Common myeloid progenitor, CD34-positive (primary cell): ENCODE measurements around the gene STARD13.

Experiments used
- CTCF ChIA-PET: fragments of 350-600 bp; sonication (Branson Sonifier 250); formaldehyde crosslinking; loops from one replicate; lab custom pipeline; 2021; ENCODE audit warnings: antibody characterized with exemption; lab: Charles Lee
- POLR2A ChIA-PET: fragments of 350-600 bp; sonication (Branson Sonifier 250); formaldehyde crosslinking; loops from one replicate; lab custom pipeline; 2021; ENCODE audit warnings: antibody characterized with exemption; lab: Charles Lee
- DNase-seq, 3 donors: peaks; one replicate each; pipeline versions ENCODE4 v3.0.0 to v3.0.0-alpha.2; 2013
- H3K27ac ChIP-seq, 2 experiments: 1 replicate in 1 of 2; 2 replicates in 1 of 2; pipeline ENCODE4 v1.7.0; 2013; ENCODE audit warnings: inconsistent platforms in 2 of 2, low read length in 2 of 2, mild to moderate bottlenecking in 2 of 2, low read depth in 1 of 2, moderate library complexity in 1 of 2; ENCODE audit not compliant: severe bottlenecking in 2 of 2, insufficient read depth in 1 of 2, poor library complexity in 1 of 2
- H3K27me3 ChIP-seq, 5 experiments: replicated peaks in 2 of 5; 1 replicate in 3 of 5; 2 replicates in 2 of 5; pipeline versions ENCODE4 v1.6.1 to v1.7.0; 2013; ENCODE audit warnings: low read length in 4 of 5, mild to moderate bottlenecking in 2 of 5, moderate library complexity in 2 of 5, inconsistent platforms in 1 of 5; ENCODE audit not compliant: insufficient read depth in 5 of 5, control insufficient read depth in 4 of 5
- H3K36me3 ChIP-seq, 4 experiments: 1 replicate in 2 of 4; 2 replicates in 2 of 4; pipeline versions ENCODE4 v1.6.1 to v1.7.0; 2013; ENCODE audit warnings: low read length in 3 of 4, control low read depth in 1 of 4, mild to moderate bottlenecking in 1 of 4; ENCODE audit not compliant: control insufficient read depth in 4 of 4, insufficient read depth in 4 of 4
- H3K4me1 ChIP-seq, 4 experiments: 1 replicate in 3 of 4; 2 replicates in 1 of 4; pipeline versions ENCODE4 v1.6.1 to v1.7.1; 2013; ENCODE audit warnings: low read length in 3 of 4, mild to moderate bottlenecking in 3 of 4, control low read depth in 1 of 4, inconsistent platforms in 1 of 4, moderate library complexity in 1 of 4; ENCODE audit not compliant: control insufficient read depth in 4 of 4, insufficient read depth in 4 of 4; ENCODE audit errors: control extremely low read depth in 1 of 4
- H3K4me3 ChIP-seq, 7 experiments: 1 replicate in 4 of 7; 2 replicates in 3 of 7; pipeline versions ENCODE4 v1.5.1 to v1.7.0; 2013; ENCODE audit warnings: mild to moderate bottlenecking in 7 of 7, low read length in 6 of 7, moderate library complexity in 6 of 7, inconsistent platforms in 2 of 7, low read depth in 2 of 7, control low read depth in 1 of 7; ENCODE audit not compliant: insufficient read depth in 4 of 7, control insufficient read depth in 1 of 7; ENCODE audit errors: extremely low read depth in 1 of 7
- H3K9me3 ChIP-seq, 5 experiments: 1 replicate in 4 of 5; 2 replicates in 1 of 5; pipeline versions ENCODE4 v1.6.1 to v1.7.1; 2013; ENCODE audit warnings: low read length in 4 of 5, mild to moderate bottlenecking in 2 of 5, inconsistent platforms in 1 of 5, low read depth in 1 of 5, moderate library complexity in 1 of 5; ENCODE audit not compliant: control insufficient read depth in 4 of 5, insufficient read depth in 2 of 5; ENCODE audit errors: control extremely low read depth in 1 of 5
- WGBS: methylation state at CpG from one replicate; pipeline ENCODE4 v1.1.5; 2013; ENCODE audit not compliant: insufficient coverage; 5-methylcytosine and 5-hydroxymethylcytosine counted together

The STARD13 gene

GRCh38 chr13:33265607-33266006 lies 19.9 kb downstream of the STARD13 start:
- CTCF ChIA-PET: interaction anchor here (1.5 kb wide), 1 partner anchor 159 kb away, joined by 3 read pairs; no protein-coding TSS in a partner anchor
- H3K27ac ChIP-seq: no peak overlapping the region
- DNase-seq: no peak
- POLR2A ChIA-PET: no interaction called here
- H3K9me3 ChIP-seq: no peaks in the 10 kb centered on the region
- H3K36me3 ChIP-seq: no peaks in the 10 kb centered on the region
- H3K27me3 ChIP-seq: no peaks in the 10 kb centered on the region
- H3K4me1 ChIP-seq: peaks cover 0 to 12% (median 0%) of the 10 kb centered on the region in 4 experiments
- no CpG with 5 or more reads among the region's 2 CpGs for WGBS
- H3K4me3 ChIP-seq: no peak overlapping the region

GRCh38 chr13:33265133-33265532 lies 20.4 kb downstream of the STARD13 start:
- Histone ChIP-seq H3K9me3 (no peaks in the 10 kb centered on the region), H3K27ac (no peak overlapping the region), H3K4me1 (peaks cover 0 to 12% (median 0%) of the 10 kb centered on the region in 4 experiments), H3K27me3 (no peaks in the 10 kb centered on the region), H3K4me3 (no peak overlapping the region), H3K36me3 (no peaks in the 10 kb centered on the region)
- no peak for DNase-seq
- ChIA-PET CTCF (interaction anchor here (1.5 kb wide), 1 partner anchor 160 kb away, joined by 3 read pairs; no protein-coding TSS in a partner anchor), POLR2A (no interaction called here)

- no peak overlapping the region for H3K27ac ChIP-seq
- ChIA-PET POLR2A (no interaction called here), CTCF (no interaction called here)
- no peak for DNase-seq
- H3K36me3 ChIP-seq: no peaks in the 10 kb centered on the region
- no peak overlapping the region for H3K4me3 ChIP-seq
- peaks cover 0 to 12% (median 0%) of the 10 kb centered on the region in 4 experiments for H3K4me1 ChIP-seq
- H3K27me3 ChIP-seq: no peaks in the 10 kb centered on the region
- H3K9me3 ChIP-seq: no peaks in the 10 kb centered on the region
- WGBS: 100% methylated on average over 4 of the region's 4 CpGs
Measured at GRCh38 chr13:33264620-33264978, 21.0 kb downstream of the STARD13 start.

- CTCF ChIA-PET: no interaction called here
- Histone ChIP-seq H3K9me3 (no peaks in the 10 kb centered on the region), H3K4me1 (peaks cover 0 to 12% (median 0%) of the 10 kb centered on the region in 4 experiments), H3K36me3 (no peaks in the 10 kb centered on the region), H3K4me3 (no peak overlapping the region), H3K27ac (no peak overlapping the region), H3K27me3 (no peaks in the 10 kb centered on the region)
- POLR2A ChIA-PET: no interaction called here
- DNase-seq: no peak
- WGBS: 97% methylated on average over 4 of the region's 5 CpGs
Measured at GRCh38 chr13:33263976-33264619, 21.5 kb downstream of the STARD13 start.

- Histone ChIP-seq H3K4me1 (peaks cover 0 to 12% (median 0%) of the 10 kb centered on the region in 4 experiments), H3K27me3 (no peaks in the 10 kb centered on the region), H3K36me3 (no peaks in the 10 kb centered on the region), H3K27ac (no peak overlapping the region), H3K9me3 (no peaks in the 10 kb centered on the region), H3K4me3 (no peak overlapping the region)
- ChIA-PET CTCF (interaction anchor here (1.7 kb wide), 1 partner anchor 461 kb away, joined by 4 read pairs; no protein-coding TSS in a partner anchor), POLR2A (no interaction called here)
- 97% methylated on average over 3 of the region's 5 CpGs for WGBS
- no peak for DNase-seq
Measured at GRCh38 chr13:33263484-33263883, 22.1 kb downstream of the STARD13 start.

GRCh38 chr13:33262997-33263396 lies 22.6 kb downstream of the STARD13 start:
- peak; percentile 32 to 72 (median 69) for DNase-seq
- Histone ChIP-seq H3K9me3 (no peaks in the 10 kb centered on the region), H3K4me1 (peaks cover 0 to 12% (median 0%) of the 10 kb centered on the region in 4 experiments), H3K27ac (no peak overlapping the region), H3K4me3 (no peak overlapping the region), H3K27me3 (no peaks in the 10 kb centered on the region), H3K36me3 (no peaks in the 10 kb centered on the region)
- 67% methylated on average over 1 of the region's 2 CpGs for WGBS
- CTCF ChIA-PET: interaction anchor here (0.9 to 1.7 kb wide), 2 partner anchors 263 to 461 kb away, joined by 4 read pairs; no protein-coding TSS in a partner anchor
- POLR2A ChIA-PET: no interaction called here

- H3K4me1 ChIP-seq: peaks cover 0 to 12% (median 0%) of the 10 kb centered on the region in 4 experiments
- WGBS: 100% methylated on average over 1 of the region's 2 CpGs
- H3K9me3 ChIP-seq: no peaks in the 10 kb centered on the region
- CTCF ChIA-PET: interaction anchor here (0.9 to 1.7 kb wide), 2 partner anchors 264 to 461 kb away, joined by 4 read pairs; no protein-coding TSS in a partner anchor
- H3K36me3 ChIP-seq: no peaks in the 10 kb centered on the region
- POLR2A ChIA-PET: no interaction called here
- H3K27me3 ChIP-seq: no peaks in the 10 kb centered on the region
- DNase-seq: no peak
- no peak overlapping the region for H3K27ac ChIP-seq
- H3K4me3 ChIP-seq: no peak overlapping the region
Measured at GRCh38 chr13:33262594-33262993, 23.0 kb downstream of the STARD13 start.
